ENCODE data around the gene ADGRL3. TPM values are rescaled to one million over a fixed set of nuclear protein-coding genes. Genes with fewer than 3 reads are reported as not detected.
A peak's percentile ranks its signal among the peaks of the same experiment; 100 is the strongest.

Gene ADGRL3
- total RNA-seq, 1 donor from 2014 or later, result 31.3 TPM

DNA sequence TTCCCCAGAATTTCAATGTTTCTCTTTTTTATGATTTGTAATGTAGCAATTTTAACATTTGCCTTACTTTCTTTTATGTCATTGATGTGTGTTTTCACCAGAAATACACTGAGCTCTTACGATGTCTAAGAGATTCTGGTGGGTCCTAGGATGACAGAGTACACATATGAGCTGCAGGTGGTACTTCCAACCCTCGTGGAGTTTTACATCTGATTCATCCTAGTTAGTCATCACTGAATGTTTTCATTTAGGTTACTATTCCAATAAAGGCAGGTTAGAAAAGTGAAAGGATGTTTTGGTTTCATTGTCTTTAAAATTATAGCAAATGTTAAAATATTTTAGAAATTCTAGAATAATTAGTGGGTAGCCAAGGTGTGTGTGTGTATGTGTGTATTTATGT lies 605.9 kb downstream of the ADGRL3 start:
- no peaks in the 10 kb centered on the region for H3K36me3 ChIP-seq (ENCODE audit: insufficient read depth, low read length)
- Mint-ChIP-seq H3K27me3 (ENCODE audit: low read depth, unreplicated experiment) (no peaks in the 10 kb centered on the region), H3K27ac (ENCODE audit: unreplicated experiment) (no peak overlapping the region), H3K4me3 (ENCODE audit: unreplicated experiment) (no peak overlapping the region), H3K36me3 (ENCODE audit: low read depth, unreplicated experiment) (no peaks in the 10 kb centered on the region), H3K9me3 (ENCODE audit: unreplicated experiment) (no peaks in the 10 kb centered on the region), H3K4me1 (ENCODE audit: low read depth, unreplicated experiment) (no peaks in the 10 kb centered on the region)
- no peak overlapping the region for H3K27ac ChIP-seq (ENCODE audit: low read depth, low read length)
- DNase-seq (ENCODE audit: low read depth), result peak; percentile 10
- no peak overlapping the region for H3K9ac ChIP-seq (ENCODE audit: low read length)
- no peaks in the 10 kb centered on the region for H3K9me3 ChIP-seq (ENCODE audit: insufficient read depth, low read depth, low read length)
- H3K27me3 ChIP-seq (ENCODE audit: insufficient read depth, low read length), result no peaks in the 10 kb centered on the region
- FAIRE-seq, result no peak
- H3K4me1 ChIP-seq (ENCODE audit: insufficient read depth, low read length), result no peaks in the 10 kb centered on the region
- no peak overlapping the region for H3K4me3 ChIP-seq (ENCODE audit: insufficient read depth, low read depth, low read length)
- TF ChIP-seq, protein P1, sequence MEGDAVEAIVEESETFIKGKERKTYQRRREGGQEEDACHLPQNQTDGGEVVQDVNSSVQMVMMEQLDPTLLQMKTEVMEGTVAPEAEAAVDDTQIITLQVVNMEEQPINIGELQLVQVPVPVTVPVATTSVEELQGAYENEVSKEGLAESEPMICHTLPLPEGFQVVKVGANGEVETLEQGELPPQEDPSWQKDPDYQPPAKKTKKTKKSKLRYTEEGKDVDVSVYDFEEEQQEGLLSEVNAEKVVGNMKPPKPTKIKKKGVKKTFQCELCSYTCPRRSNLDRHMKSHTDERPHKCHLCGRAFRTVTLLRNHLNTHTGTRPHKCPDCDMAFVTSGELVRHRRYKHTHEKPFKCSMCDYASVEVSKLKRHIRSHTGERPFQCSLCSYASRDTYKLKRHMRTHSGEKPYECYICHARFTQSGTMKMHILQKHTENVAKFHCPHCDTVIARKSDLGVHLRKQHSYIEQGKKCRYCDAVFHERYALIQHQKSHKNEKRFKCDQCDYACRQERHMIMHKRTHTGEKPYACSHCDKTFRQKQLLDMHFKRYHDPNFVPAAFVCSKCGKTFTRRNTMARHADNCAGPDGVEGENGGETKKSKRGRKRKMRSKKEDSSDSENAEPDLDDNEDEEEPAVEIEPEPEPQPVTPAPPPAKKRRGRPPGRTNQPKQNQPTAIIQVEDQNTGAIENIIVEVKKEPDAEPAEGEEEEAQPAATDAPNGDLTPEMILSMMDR (IDR thresholded peaks at IDR 0.05; ENCODE audit: insufficient read depth, low read depth, low read length), result no peak
- no peak for TF ChIP-seq EZH2 (IDR thresholded peaks at IDR 0.05; ENCODE audit: insufficient read depth, low read length)
- H2AFZ ChIP-seq (ENCODE audit: low read depth, low read length), result no peak overlapping the region
- H4K20me1 ChIP-seq (ENCODE audit: insufficient read depth, low read length), result no peaks in the 10 kb centered on the region
- no peak overlapping the region for H3K4me2 ChIP-seq (ENCODE audit: low read length)
- no peaks in the 10 kb centered on the region for H3K79me2 ChIP-seq (ENCODE audit: insufficient read depth, low read length)

GRCh38 chr4:61812171-61812570 lies 612.0 kb downstream of the ADGRL3 start:
- no peaks in the 10 kb centered on the region for H4K20me1 ChIP-seq (ENCODE audit: insufficient read depth, low read length)
- H2AFZ ChIP-seq (ENCODE audit: low read depth, low read length), result no peak overlapping the region
- H3K4me1 Mint-ChIP-seq (ENCODE audit: low read depth, unreplicated experiment), result no peaks in the 10 kb centered on the region
- TF ChIP-seq EZH2 (IDR thresholded peaks at IDR 0.05; ENCODE audit: insufficient read depth, low read length), result no peak
- TF ChIP-seq, protein P1 (IDR thresholded peaks at IDR 0.05; ENCODE audit: insufficient read depth, low read depth, low read length), result no peak
- no peaks in the 10 kb centered on the region for H3K27me3 ChIP-seq (ENCODE audit: insufficient read depth, low read length)
- H3K27me3 Mint-ChIP-seq (ENCODE audit: low read depth, unreplicated experiment), result no peaks in the 10 kb centered on the region
- no peak for DNase-seq (ENCODE audit: low read depth)
- H3K4me1 ChIP-seq (ENCODE audit: insufficient read depth, low read length), result no peaks in the 10 kb centered on the region
- H3K36me3 ChIP-seq (ENCODE audit: insufficient read depth, low read length), result no peaks in the 10 kb centered on the region
- no peak overlapping the region for H3K4me2 ChIP-seq (ENCODE audit: low read length)
- H3K4me3 Mint-ChIP-seq (ENCODE audit: unreplicated experiment), result no peak overlapping the region
- H3K36me3 Mint-ChIP-seq (ENCODE audit: low read depth, unreplicated experiment), result peaks cover 3% of the 10 kb centered on the region
- H3K27ac Mint-ChIP-seq (ENCODE audit: unreplicated experiment), result no peak overlapping the region
- H3K79me2 ChIP-seq (ENCODE audit: insufficient read depth, low read length), result no peaks in the 10 kb centered on the region
- no peak for FAIRE-seq
- no peak overlapping the region for H3K4me3 ChIP-seq (ENCODE audit: insufficient read depth, low read depth, low read length)
- H3K9me3 ChIP-seq (ENCODE audit: insufficient read depth, low read depth, low read length), result peaks cover 2% of the 10 kb centered on the region
- H3K27ac ChIP-seq (ENCODE audit: low read depth, low read length), result no peak overlapping the region
- no peaks in the 10 kb centered on the region for H3K9me3 Mint-ChIP-seq (ENCODE audit: unreplicated experiment)
- H3K9ac ChIP-seq (ENCODE audit: low read length), result no peak overlapping the region

DNA sequence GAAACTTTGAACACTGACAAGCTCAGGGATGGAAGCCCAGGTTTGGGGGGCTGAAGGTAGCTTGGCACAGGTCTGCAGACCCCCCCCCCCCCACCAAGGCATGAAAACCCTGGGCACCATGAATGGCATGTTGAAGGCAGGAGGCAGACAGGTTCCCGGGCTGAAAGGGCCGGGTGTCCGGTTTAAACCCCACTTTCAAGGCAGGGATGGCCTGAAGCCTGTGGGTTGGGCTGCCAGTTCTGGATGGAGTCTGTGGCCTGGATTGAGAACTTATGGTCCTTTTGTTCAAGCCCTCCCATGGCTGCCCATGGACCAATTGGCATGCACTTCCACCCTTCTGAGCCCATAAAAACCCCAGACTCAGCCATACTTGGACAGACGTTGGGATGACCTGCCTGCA lies 616.9 kb downstream of the ADGRL3 start:
- no peaks in the 10 kb centered on the region for H3K4me1 ChIP-seq (ENCODE audit: insufficient read depth, low read length)
- no peak overlapping the region for H3K4me3 ChIP-seq (ENCODE audit: insufficient read depth, low read depth, low read length)
- no peak overlapping the region for H3K27ac Mint-ChIP-seq (ENCODE audit: unreplicated experiment)
- no peak overlapping the region for H2AFZ ChIP-seq (ENCODE audit: low read depth, low read length)
- no peak overlapping the region for H3K4me3 Mint-ChIP-seq (ENCODE audit: unreplicated experiment)
- DNase-seq (ENCODE audit: low read depth) (no peak), FAIRE-seq (no peak)
- H3K79me2 ChIP-seq (ENCODE audit: insufficient read depth, low read length), result no peaks in the 10 kb centered on the region
- H3K4me2 ChIP-seq (ENCODE audit: low read length), result no peak overlapping the region
- no peak overlapping the region for H3K9ac ChIP-seq (ENCODE audit: low read length)
- TF ChIP-seq, protein P1 (IDR thresholded peaks at IDR 0.05; ENCODE audit: insufficient read depth, low read depth, low read length), result no peak
- TF ChIP-seq EZH2 (IDR thresholded peaks at IDR 0.05; ENCODE audit: insufficient read depth, low read length), result no peak
- H3K27me3 Mint-ChIP-seq (ENCODE audit: low read depth, unreplicated experiment), result no peaks in the 10 kb centered on the region
- peaks cover 8% of the 10 kb centered on the region for H3K36me3 Mint-ChIP-seq (ENCODE audit: low read depth, unreplicated experiment)
- H3K27ac ChIP-seq (ENCODE audit: low read depth, low read length), result no peak overlapping the region
- H4K20me1 ChIP-seq (ENCODE audit: insufficient read depth, low read length), result no peaks in the 10 kb centered on the region
- H3K27me3 ChIP-seq (ENCODE audit: insufficient read depth, low read length), result no peaks in the 10 kb centered on the region
- H3K9me3 Mint-ChIP-seq (ENCODE audit: unreplicated experiment), result no peaks in the 10 kb centered on the region
- no peaks in the 10 kb centered on the region for H3K4me1 Mint-ChIP-seq (ENCODE audit: low read depth, unreplicated experiment)
- peaks cover 2% of the 10 kb centered on the region for H3K9me3 ChIP-seq (ENCODE audit: insufficient read depth, low read depth, low read length)
- no peaks in the 10 kb centered on the region for H3K36me3 ChIP-seq (ENCODE audit: insufficient read depth, low read length)
